HG03442 (cell line): Measurements from ENCODE around the gene GCHFR.

Experiments used
- ATAC-seq: cut with Tn5 transposase; IDR thresholded peaks from one replicate; pipeline ENCODE4 v1.9.1; 2021; ENCODE audit warnings: mild to moderate bottlenecking, moderate library complexity; ENCODE audit not compliant: unreplicated experiment

GCHFR gene

GRCh38 chr15:40754883-40755811 is 8.7 kb upstream of the GCHFR start, which contains the start of gene RMDN3:
RMDN3 (minus strand) TSS chr15:40755254; CDS start chr15:40754783, 471 bp downstream.
- ATAC-seq, result peak; percentile 82

GRCh38 chr15:40755812-40756208 is 8.1 kb upstream of the GCHFR start:
- no peak for ATAC-seq

- no peak for ATAC-seq
Measured at GRCh38 chr15:40756938-40757337, 6.9 kb upstream of the GCHFR start.

- no peak for ATAC-seq
Measured at GRCh38 chr15:40759961-40760360, 3.9 kb upstream of the GCHFR start.

GRCh38 chr15:40762919-40763800 is 708 bp upstream of the GCHFR start:
- ATAC-seq, result peak; percentile 5

- ATAC-seq, result no peak
Measured at GRCh38 chr15:40764629-40765103, 798 bp downstream of the GCHFR start.

GRCh38 chr15:40766194-40766815 is 2.4 kb downstream of the GCHFR start:
- no peak for ATAC-seq

- no peak for ATAC-seq
Measured at GRCh38 chr15:40766906-40767837, 3.3 kb downstream of the GCHFR start.

- no peak for ATAC-seq
Measured at GRCh38 chr15:40767838-40768500, 4.1 kb downstream of the GCHFR start.

- no peak for ATAC-seq
Measured at GRCh38 chr15:40768521-40769273, 4.8 kb downstream of the GCHFR start.

GRCh38 chr15:40769274-40770146 is 5.6 kb downstream of the GCHFR start, which contains the start of gene C15orf62:
C15orf62 (plus strand) TSS chr15:40769980; CDS start chr15:40770496, 516 bp downstream.
- peak; percentile 36 for ATAC-seq

- ATAC-seq, result no peak
Measured at GRCh38 chr15:40770147-40770721, 6.4 kb downstream of the GCHFR start.

- ATAC-seq, result no peak
Measured at GRCh38 chr15:40771242-40771641, 7.4 kb downstream of the GCHFR start.

GRCh38 chr15:40772014-40772413 is 8.1 kb downstream of the GCHFR start:
- no peak for ATAC-seq

- ATAC-seq, result no peak
Measured at GRCh38 chr15:40773496-40773895, 9.6 kb downstream of the GCHFR start.

GRCh38 chr15:40773902-40774301 is 10.0 kb downstream of the GCHFR start:
- ATAC-seq, result no peak

- no peak for ATAC-seq
Measured at GRCh38 chr15:40775007-40775406, 11.1 kb downstream of the GCHFR start.
